Astrocyte (in vitro differentiated cells and primary cell): Measurements from ENCODE around the gene IL16. TPM values are rescaled to one million over a fixed set of nuclear protein-coding genes. Genes with fewer than 3 reads are reported as not detected.

Experiments
- DNase-seq: peaks from one replicate; pipeline ENCODE4 v3.0.0-alpha.2; 2010; ENCODE audit warnings: low read depth
- FAIRE-seq: peaks from 2 replicates; lab custom pipeline; 2011; peaks lifted over from hg19 to GRCh38; lab: Jason Lieb, UNC
- H2AFZ ChIP-seq: 2 replicates; pipeline ENCODE4 v1.6.0; 2012; ENCODE audit warnings: low read depth, low read length, inconsistent platforms
- H3K27ac ChIP-seq: 2 replicates; pipeline ENCODE4 v1.5.1; 2011; ENCODE audit warnings: low read depth, low read length, inconsistent platforms
- H3K27me3 ChIP-seq: 2 replicates; pipeline ENCODE4 v1.6.0; 2011; ENCODE audit warnings: low read length, inconsistent platforms; ENCODE audit not compliant: insufficient read depth
- H3K36me3 ChIP-seq: 2 replicates; pipeline ENCODE4 v1.5.1; 2011; ENCODE audit warnings: low read length, inconsistent platforms; ENCODE audit not compliant: insufficient read depth
- H3K4me1 ChIP-seq: 2 replicates; pipeline ENCODE4 v1.5.1; 2011; ENCODE audit warnings: low read length, inconsistent platforms; ENCODE audit not compliant: insufficient read depth
- H3K4me2 ChIP-seq: 2 replicates; pipeline ENCODE4 v1.6.0; 2012; ENCODE audit warnings: low read length, inconsistent platforms
- H3K4me3 ChIP-seq: 2 replicates; pipeline ENCODE4 v1.5.1; 2011; ENCODE audit warnings: low read depth, mild to moderate bottlenecking, low read length, inconsistent platforms; ENCODE audit not compliant: insufficient read depth
- H3K79me2 ChIP-seq: 2 replicates; pipeline ENCODE4 v1.6.0; 2012; ENCODE audit warnings: mild to moderate bottlenecking, low read length, inconsistent platforms; ENCODE audit not compliant: insufficient read depth
- H3K9ac ChIP-seq: 2 replicates; pipeline ENCODE4 v1.6.0; 2012; ENCODE audit warnings: mild to moderate bottlenecking, low read length, inconsistent platforms
- H3K9me3 ChIP-seq: 2 replicates; pipeline ENCODE4 v1.5.1; 2012; ENCODE audit warnings: low read depth, mild to moderate bottlenecking, low read length, inconsistent platforms; ENCODE audit not compliant: insufficient read depth
- H4K20me1 ChIP-seq: 2 replicates; pipeline ENCODE4 v1.6.0; 2012; ENCODE audit warnings: low read length, inconsistent platforms; ENCODE audit not compliant: insufficient read depth
- H3K27ac Mint-ChIP-seq: one replicate; pipeline ENCODE4 v1.8.0; 2021; ENCODE audit warnings: mild to moderate bottlenecking, mixed read lengths; ENCODE audit not compliant: unreplicated experiment
- H3K27me3 Mint-ChIP-seq: one replicate; pipeline ENCODE4 v1.8.0; 2021; ENCODE audit warnings: low read depth, mixed read lengths; ENCODE audit not compliant: unreplicated experiment
- H3K36me3 Mint-ChIP-seq: one replicate; pipeline ENCODE4 v1.8.0; 2021; ENCODE audit warnings: low read depth, mixed read lengths; ENCODE audit not compliant: unreplicated experiment
- H3K4me1 Mint-ChIP-seq: one replicate; pipeline ENCODE4 v1.8.0; 2021; ENCODE audit warnings: low read depth, mixed read lengths; ENCODE audit not compliant: unreplicated experiment
- H3K4me3 Mint-ChIP-seq: one replicate; pipeline ENCODE4 v1.8.0; 2021; ENCODE audit warnings: mild to moderate bottlenecking, moderate library complexity, mixed read lengths; ENCODE audit not compliant: unreplicated experiment
- H3K9me3 Mint-ChIP-seq: one replicate; pipeline ENCODE4 v1.8.0; 2021; ENCODE audit warnings: mild to moderate bottlenecking, mixed read lengths; ENCODE audit not compliant: unreplicated experiment
- EZH2 ChIP-seq: IDR thresholded peaks from 2 replicates; pipeline ENCODE4 v1.6.1; 2012; ENCODE audit warnings: mild to moderate bottlenecking, low read length, inconsistent platforms; ENCODE audit not compliant: insufficient read depth
- total RNA-seq: library from RNA; stranded (reverse); gene quantifications from 2 replicates; pipeline ENCODE4 v1.2.1, GENCODE V29; 2021
- TF ChIP-seq, protein P1 (sequence below): IDR thresholded peaks from 2 replicates; pipeline ENCODE4 v1.5.1; 2011; ENCODE audit warnings: low read depth, mild to moderate bottlenecking, inconsistent platforms, low read length, moderate library complexity; ENCODE audit not compliant: insufficient read depth

Gene IL16
- total RNA-seq, 1 donor from 2014 or later, result 0.36 TPM

GRCh38 chr15:81255958-81256320, 59.3 kb downstream of the IL16 start:
- Mint-ChIP-seq H3K27ac (no peak overlapping the region), H3K9me3 (no peaks in the 10 kb centered on the region), H3K4me1 (peaks cover 22% of the 10 kb centered on the region), H3K27me3 (peaks cover 5% of the 10 kb centered on the region), H3K36me3 (no peaks in the 10 kb centered on the region), H3K4me3 (no peak overlapping the region)
- Histone ChIP-seq H3K9me3 (no peaks in the 10 kb centered on the region), H3K36me3 (no peaks in the 10 kb centered on the region), H3K27me3 (peaks cover 9% of the 10 kb centered on the region), H3K4me3 (no peak overlapping the region), H3K4me2 (no peak overlapping the region), H3K27ac (no peak overlapping the region), H3K4me1 (no peaks in the 10 kb centered on the region), H4K20me1 (no peaks in the 10 kb centered on the region), H2AFZ (no peak overlapping the region), H3K79me2 (no peaks in the 10 kb centered on the region), H3K9ac (no peak overlapping the region)
- FAIRE-seq (no peak), DNase-seq (no peak)
- TF ChIP-seq EZH2, result no peak
- TF ChIP-seq, protein P1, sequence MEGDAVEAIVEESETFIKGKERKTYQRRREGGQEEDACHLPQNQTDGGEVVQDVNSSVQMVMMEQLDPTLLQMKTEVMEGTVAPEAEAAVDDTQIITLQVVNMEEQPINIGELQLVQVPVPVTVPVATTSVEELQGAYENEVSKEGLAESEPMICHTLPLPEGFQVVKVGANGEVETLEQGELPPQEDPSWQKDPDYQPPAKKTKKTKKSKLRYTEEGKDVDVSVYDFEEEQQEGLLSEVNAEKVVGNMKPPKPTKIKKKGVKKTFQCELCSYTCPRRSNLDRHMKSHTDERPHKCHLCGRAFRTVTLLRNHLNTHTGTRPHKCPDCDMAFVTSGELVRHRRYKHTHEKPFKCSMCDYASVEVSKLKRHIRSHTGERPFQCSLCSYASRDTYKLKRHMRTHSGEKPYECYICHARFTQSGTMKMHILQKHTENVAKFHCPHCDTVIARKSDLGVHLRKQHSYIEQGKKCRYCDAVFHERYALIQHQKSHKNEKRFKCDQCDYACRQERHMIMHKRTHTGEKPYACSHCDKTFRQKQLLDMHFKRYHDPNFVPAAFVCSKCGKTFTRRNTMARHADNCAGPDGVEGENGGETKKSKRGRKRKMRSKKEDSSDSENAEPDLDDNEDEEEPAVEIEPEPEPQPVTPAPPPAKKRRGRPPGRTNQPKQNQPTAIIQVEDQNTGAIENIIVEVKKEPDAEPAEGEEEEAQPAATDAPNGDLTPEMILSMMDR, result no peak

DNA sequence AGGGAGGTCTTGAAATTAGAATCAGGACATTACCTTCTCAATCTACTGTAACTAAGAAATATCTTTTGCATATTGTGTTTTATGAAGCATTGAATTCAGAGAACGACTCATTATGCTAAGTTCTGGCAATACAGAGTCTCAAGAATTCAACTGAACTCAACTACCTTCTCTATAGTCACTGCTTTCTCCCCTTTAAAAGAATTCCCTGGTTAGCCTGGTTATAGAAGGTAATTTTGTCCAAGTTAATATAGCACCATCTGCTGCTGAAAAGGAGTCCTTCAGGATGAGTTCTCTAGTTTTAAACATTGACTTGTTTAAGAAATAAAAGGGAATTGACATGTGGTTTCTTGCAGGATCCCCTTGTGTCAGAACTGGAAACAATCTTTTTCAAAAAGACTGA, 60.2 kb downstream of the IL16 start:
- Histone ChIP-seq H3K36me3 (no peaks in the 10 kb centered on the region), H3K4me1 (no peaks in the 10 kb centered on the region), H3K27me3 (peaks cover 9% of the 10 kb centered on the region), H3K79me2 (no peaks in the 10 kb centered on the region), H3K9ac (no peak overlapping the region), H2AFZ (no peak overlapping the region), H3K4me3 (no peak overlapping the region), H3K4me2 (no peak overlapping the region), H3K9me3 (no peaks in the 10 kb centered on the region), H4K20me1 (no peaks in the 10 kb centered on the region), H3K27ac (no peak overlapping the region)
- no peak overlapping the region for H3K27ac Mint-ChIP-seq
- DNase-seq (peak; percentile 31), FAIRE-seq (no peak)
- H3K27me3 Mint-ChIP-seq, result peaks cover 5% of the 10 kb centered on the region
- no peak overlapping the region for H3K4me3 Mint-ChIP-seq
- peaks cover 22% of the 10 kb centered on the region for H3K4me1 Mint-ChIP-seq
- H3K36me3 Mint-ChIP-seq, result no peaks in the 10 kb centered on the region
- H3K9me3 Mint-ChIP-seq, result no peaks in the 10 kb centered on the region
- TF ChIP-seq EZH2, result no peak
- TF ChIP-seq, protein P1, result peak; percentile 55

GRCh38 chr15:81257435-81257834, 60.8 kb downstream of the IL16 start:
- Mint-ChIP-seq H3K27me3 (peaks cover 5% of the 10 kb centered on the region), H3K27ac (no peak overlapping the region), H3K4me3 (no peak overlapping the region), H3K36me3 (no peaks in the 10 kb centered on the region), H3K4me1 (peaks cover 22% of the 10 kb centered on the region), H3K9me3 (no peaks in the 10 kb centered on the region)
- peaks cover 9% of the 10 kb centered on the region for H3K27me3 ChIP-seq
- H2AFZ ChIP-seq, result no peak overlapping the region
- H3K36me3 ChIP-seq, result no peaks in the 10 kb centered on the region
- H3K4me3 ChIP-seq, result no peak overlapping the region
- no peak overlapping the region for H3K9ac ChIP-seq
- FAIRE-seq (no peak), DNase-seq (no peak)
- TF ChIP-seq EZH2, result no peak
- TF ChIP-seq, protein P1, result no peak
- no peaks in the 10 kb centered on the region for H4K20me1 ChIP-seq
- H3K79me2 ChIP-seq, result no peaks in the 10 kb centered on the region
- H3K4me2 ChIP-seq, result no peak overlapping the region
- no peaks in the 10 kb centered on the region for H3K9me3 ChIP-seq
- no peak overlapping the region for H3K27ac ChIP-seq
- H3K4me1 ChIP-seq, result no peaks in the 10 kb centered on the region
